ENCODE measurements around the gene MAPT.
"Not testable (repeated sequence)": the region's sequence is repeated elsewhere in the genome, so short reads cannot be mapped to it uniquely, and the experiment has no call there.

The MAPT gene

DNA sequence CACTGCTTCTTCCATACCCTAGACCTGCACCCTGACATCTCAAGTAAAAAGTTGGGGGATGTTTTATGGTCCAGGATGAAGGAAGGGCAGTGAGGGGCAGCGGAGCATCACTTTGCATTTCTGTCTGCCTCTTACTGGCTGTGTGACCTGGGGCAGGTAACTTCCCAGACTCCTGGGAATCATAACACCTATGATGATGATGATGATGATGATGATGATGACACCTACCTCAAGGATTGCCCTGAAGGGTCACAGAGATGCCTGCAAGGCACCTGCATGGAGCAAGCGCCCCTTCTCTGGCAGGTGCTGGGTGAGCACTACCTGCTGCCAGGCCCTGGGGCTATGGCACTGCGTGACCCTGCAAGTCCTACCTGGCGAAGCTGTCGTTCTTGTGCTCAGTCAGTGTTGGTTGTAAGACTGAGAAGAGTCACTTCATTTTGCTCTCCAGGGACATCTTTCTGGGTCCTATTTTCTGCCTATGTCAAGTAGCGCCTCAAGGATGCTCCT is 58.5 kb downstream of the MAPT start:
- DNase-seq (ENCODE audit: low read depth in 2 of 2) = no peak

DNA sequence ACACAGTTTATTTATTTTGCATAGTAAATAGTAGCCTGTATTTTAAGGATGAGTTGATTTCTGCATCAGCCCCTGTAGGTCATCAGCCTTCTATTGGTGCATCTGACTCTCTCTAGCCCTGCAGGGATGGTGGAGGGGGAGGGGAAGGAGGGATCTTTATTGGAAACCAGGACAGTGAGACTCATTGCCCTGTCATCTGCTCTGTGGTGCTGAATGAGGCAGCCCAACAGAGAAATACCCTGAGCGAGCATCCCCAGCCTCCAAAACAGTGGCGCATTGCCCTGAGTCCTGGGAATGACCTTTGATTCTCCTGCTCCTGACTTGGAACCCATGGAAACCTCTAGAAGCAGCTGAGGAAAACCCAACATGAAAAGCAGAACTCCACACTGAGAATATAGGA is 59.2 kb downstream of the MAPT start:
- DNase-seq (ENCODE audit: low read depth in 2 of 2) = no peak

DNA sequence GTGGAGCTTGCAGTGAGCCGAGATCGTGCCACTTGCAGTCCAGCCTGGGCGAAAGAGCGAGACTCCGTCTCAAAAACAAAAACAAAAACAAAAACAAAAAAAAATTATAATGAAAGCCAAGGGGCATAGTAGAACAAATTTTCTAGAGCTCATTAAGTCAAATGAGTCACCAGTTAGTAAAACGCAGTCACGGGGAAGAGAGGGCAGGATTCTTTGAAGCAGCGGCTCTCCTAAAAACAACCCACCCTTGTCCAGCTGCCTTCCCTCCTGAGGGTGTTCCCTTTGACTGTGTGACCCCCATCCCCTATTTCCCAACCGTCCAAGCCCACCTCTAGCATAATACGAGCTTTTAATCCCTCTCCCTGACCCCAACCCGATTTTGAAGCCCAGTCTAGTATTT is 60.6 kb downstream of the MAPT start:
- DNase-seq (ENCODE audit: low read depth in 2 of 2) = no peak

DNA sequence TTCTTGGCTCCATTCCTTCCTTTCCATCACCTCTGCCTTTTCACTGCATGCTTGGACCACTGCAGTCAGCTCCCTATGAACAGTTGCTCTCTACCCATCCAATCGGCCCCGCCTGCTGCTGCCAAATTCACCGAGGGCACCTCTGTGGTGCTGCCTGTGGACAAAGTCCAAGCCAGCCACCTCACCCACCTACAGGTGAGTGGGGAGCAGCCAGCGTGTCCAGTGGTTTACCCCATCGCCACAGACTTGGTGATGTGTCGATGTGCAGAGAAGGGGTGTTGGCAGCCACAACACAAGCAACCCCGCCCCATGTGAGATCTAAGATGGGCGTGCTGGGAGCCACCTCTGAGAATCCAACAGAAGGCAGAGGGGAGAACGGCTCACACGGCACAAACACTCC is 61.0 kb downstream of the MAPT start:
- DNase-seq (ENCODE audit: low read depth in 2 of 2) = no peak

DNA sequence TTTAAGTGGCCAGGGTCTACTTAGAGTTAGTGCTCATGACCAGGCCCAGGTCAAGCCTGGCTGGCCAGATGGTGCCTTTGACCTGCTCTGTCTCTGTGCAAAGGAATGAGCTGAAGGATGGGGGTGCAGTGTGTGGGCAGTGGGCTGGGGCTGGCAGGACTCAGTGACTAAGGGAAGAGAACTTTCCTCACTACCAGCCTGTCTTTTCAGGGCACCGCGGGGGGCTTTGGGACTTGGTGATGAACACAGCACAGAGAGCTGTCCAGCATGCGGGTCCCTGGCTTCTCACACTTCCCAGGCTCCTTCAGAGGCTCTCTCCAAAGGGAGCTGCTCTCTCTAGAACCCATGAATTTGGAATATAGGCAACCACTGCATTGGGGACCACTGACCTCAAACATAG is 61.7 kb downstream of the MAPT start:
- no peak for DNase-seq (ENCODE audit: low read depth in 2 of 2)

- DNase-seq (ENCODE audit: low read depth in 2 of 2) = not testable (repeated sequence)
Observed at GRCh38 chr17:45956746-45957145, 62.4 kb downstream of the MAPT start.

- DNase-seq (ENCODE audit: low read depth in 2 of 2) = no peak
Observed at GRCh38 chr17:45958307-45958706, 64.0 kb downstream of the MAPT start.

GRCh38 chr17:45958994-45959665 is 64.8 kb downstream of the MAPT start:
- DNase-seq (ENCODE audit: low read depth in 2 of 2) = no peak

- no peak for DNase-seq (ENCODE audit: low read depth in 2 of 2)
Observed at GRCh38 chr17:45960311-45960710, 66.0 kb downstream of the MAPT start.

GRCh38 chr17:45961206-45961605 is 66.9 kb downstream of the MAPT start:
- DNase-seq (ENCODE audit: low read depth in 2 of 2) = no peak

DNA sequence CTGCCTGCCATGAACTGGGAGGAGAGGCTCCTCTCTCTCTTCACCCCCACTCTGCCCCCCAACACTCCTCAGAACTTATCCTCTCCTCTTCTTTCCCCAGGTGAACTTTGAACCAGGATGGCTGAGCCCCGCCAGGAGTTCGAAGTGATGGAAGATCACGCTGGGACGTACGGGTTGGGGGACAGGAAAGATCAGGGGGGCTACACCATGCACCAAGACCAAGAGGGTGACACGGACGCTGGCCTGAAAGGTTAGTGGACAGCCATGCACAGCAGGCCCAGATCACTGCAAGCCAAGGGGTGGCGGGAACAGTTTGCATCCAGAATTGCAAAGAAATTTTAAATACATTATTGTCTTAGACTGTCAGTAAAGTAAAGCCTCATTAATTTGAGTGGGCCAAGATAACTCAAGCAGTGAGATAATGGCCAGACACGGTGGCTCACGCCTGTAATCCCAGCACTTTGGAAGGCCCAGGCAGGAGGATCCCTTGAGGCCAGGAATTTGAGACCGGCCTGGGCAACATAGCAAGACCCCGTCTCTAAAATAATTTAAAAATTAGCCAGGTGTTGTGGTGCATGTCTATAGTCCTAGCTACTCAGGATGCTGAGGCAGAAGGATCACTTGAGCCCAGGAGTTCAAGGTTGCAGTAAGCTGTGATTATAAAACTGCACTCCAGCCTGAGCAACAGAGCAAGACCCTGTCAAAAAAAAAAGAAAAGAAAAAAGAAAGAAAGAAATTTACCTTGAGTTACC is 68.0 kb downstream of the MAPT start:
- DNase-seq (ENCODE audit: low read depth in 2 of 2) = no peak

- DNase-seq (ENCODE audit: low read depth in 2 of 2) = no peak
Observed at GRCh38 chr17:45963283-45963682, 68.9 kb downstream of the MAPT start.

- no peak for DNase-seq (ENCODE audit: low read depth in 2 of 2)
Observed at GRCh38 chr17:45963889-45964288, 69.5 kb downstream of the MAPT start.

DNA sequence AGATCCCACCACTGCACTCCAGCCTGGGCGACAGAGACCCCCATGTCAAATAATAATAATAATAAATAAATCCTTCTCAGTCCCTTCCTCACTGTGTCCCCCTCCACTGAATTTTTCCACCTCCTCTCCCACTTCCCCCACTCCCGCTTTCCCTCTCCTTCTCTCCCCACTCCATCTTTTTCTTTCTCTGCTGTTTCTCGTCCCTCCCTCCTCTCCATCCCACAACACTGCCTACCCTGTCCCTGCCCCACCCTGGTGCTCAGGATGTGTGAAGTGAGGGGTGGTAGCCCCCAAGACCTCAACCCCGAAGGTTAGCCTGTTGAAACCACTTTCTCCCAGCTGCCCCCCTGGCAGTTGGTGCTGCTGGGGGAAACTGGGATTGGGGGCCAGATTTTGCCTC is 70.3 kb downstream of the MAPT start:
- DNase-seq (ENCODE audit: low read depth in 2 of 2) = no peak

GRCh38 chr17:45965812-45966211 is 71.5 kb downstream of the MAPT start:
- DNase-seq (ENCODE audit: low read depth in 2 of 2) = no peak

- no peak for DNase-seq (ENCODE audit: low read depth in 2 of 2)
Observed at GRCh38 chr17:45966606-45967280, 72.4 kb downstream of the MAPT start.

GRCh38 chr17:45967378-45967777 is 73.0 kb downstream of the MAPT start:
- DNase-seq (ENCODE audit: low read depth in 2 of 2) = no peak

GRCh38 chr17:45968732-45969131 is 74.4 kb downstream of the MAPT start:
- no peak for DNase-seq (ENCODE audit: low read depth in 2 of 2)

DNA sequence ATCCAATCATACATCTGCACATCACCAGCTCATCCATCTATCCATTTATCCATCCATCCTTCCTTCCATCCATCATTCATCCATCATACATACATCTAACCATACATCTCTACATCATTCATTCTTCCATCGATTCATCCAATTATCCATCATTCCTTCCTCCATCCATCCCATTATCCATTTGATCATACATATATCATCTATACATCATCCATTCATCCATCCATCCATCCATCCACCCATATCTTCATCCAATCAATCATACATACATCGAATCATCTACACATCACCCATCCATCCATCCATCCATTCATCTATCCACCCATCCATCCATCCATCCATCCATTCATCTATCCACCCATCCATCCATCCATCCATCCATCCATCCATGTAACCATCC is 75.4 kb downstream of the MAPT start:
- no peak for DNase-seq (ENCODE audit: low read depth in 2 of 2)

GRCh38 chr17:45970659-45971058 is 76.3 kb downstream of the MAPT start:
- DNase-seq (ENCODE audit: low read depth in 2 of 2) = no peak

DNA sequence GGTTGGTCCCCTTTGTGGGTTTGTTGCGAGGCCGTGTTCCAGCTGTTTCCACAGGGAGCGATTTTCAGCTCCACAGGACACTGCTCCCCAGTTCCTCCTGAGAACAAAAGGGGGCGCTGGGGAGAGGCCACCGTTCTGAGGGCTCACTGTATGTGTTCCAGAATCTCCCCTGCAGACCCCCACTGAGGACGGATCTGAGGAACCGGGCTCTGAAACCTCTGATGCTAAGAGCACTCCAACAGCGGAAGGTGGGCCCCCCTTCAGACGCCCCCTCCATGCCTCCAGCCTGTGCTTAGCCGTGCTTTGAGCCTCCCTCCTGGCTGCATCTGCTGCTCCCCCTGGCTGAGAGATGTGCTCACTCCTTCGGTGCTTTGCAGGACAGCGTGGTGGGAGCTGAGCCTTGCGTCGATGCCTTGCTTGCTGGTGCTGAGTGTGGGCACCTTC is 77.4 kb downstream of the MAPT start:
- no peak for DNase-seq (ENCODE audit: low read depth in 2 of 2)

GRCh38 chr17:45972531-45972930 is 78.2 kb downstream of the MAPT start:
- DNase-seq (ENCODE audit: low read depth in 2 of 2) = no peak
